ENCODE data around the gene AHCYL2. TPM values are rescaled to one million over a fixed set of nuclear protein-coding genes. Genes with fewer than 3 reads are reported as not detected.

AHCYL2 gene
- total RNA-seq, 1 experiment from 2014 or later = 25.6 TPM

DNA sequence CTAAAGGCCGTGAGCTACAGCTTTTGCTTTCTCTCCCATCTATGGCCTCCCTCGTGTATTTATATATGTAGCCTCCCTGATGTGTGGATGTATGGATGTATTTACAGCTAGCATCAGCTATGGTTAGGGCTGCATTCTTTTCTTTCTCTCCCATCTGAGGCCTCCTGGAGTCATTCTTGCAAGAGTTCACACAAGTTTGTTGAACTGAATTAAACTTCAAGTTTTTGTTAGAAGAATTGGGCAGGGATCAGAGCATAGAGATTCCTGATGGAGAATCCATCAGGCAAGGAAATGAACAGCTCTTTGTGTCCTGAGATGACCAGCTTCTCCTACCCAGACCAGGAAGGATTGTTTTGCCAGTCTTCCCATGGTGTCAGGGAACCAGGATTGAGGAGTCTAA is 60.3 kb downstream of the AHCYL2 start:
- Mint-ChIP-seq H3K9me3 (no peaks in the 10 kb centered on the region), H3K27ac (peak overlapping the region; percentile 78; the same call in 1 of the 2 replicates), H3K4me1 (peaks cover 26% of the 10 kb centered on the region), H3K36me3 (peaks cover 8% of the 10 kb centered on the region), H3K27me3 (ENCODE audit: low read depth) (no peaks in the 10 kb centered on the region), H3K4me3 (no peak overlapping the region)
- ChIA-PET POLR2A (no interaction called here), CTCF (interaction anchor here (1.3 to 2.6 kb wide), 4 partner anchors 13 to 544 kb away, joined by 3 to 13 read pairs (median 6); no protein-coding TSS in a partner anchor)
- TF ChIP-seq NR2C2 (CRISPR knock-in tag; IDR thresholded peaks at IDR 0.05) (no peak), PRRX2 (CRISPR knock-in tag; IDR thresholded peaks at IDR 0.05) (no peak), JUN (CRISPR knock-in tag; IDR thresholded peaks at IDR 0.05) (no peak)
- ATAC-seq = no peak
- no peak for DNase-seq (ENCODE audit: low spot score)

DNA sequence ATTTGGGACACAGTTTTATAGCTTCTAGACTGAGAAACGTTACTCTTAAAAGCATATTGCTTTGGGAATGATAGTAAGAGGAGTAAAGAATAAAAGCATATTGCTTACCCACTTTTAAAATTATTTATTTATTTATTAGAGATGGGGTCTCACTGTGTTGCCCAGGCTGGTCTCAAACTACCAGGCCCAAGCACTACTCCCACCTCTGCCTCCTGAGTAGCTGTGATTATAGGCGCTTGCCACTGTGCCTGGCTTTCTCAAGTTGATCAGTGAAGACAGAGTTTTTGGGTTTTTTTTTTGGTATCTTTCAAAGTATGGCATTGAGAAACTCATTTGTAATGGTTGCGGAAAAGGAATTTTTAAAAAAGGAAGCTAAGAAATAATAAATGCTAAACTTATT is 68.0 kb downstream of the AHCYL2 start:
- H3K4me3 Mint-ChIP-seq = no peak overlapping the region
- no peak overlapping the region for H3K27ac Mint-ChIP-seq
- no peaks in the 10 kb centered on the region for H3K27me3 Mint-ChIP-seq (ENCODE audit: low read depth)
- H3K36me3 Mint-ChIP-seq = peaks cover 5% of the 10 kb centered on the region
- DNase-seq (ENCODE audit: low spot score) (no peak), ATAC-seq (no peak)
- ChIA-PET POLR2A (no interaction called here), CTCF (no interaction called here)
- no peaks in the 10 kb centered on the region for H3K4me1 Mint-ChIP-seq
- no peak for TF ChIP-seq TP53 (CRISPR knock-in tag; IDR thresholded peaks at IDR 0.05)
- no peak for TF ChIP-seq NFATC4 (CRISPR knock-in tag; IDR thresholded peaks at IDR 0.05)
- 0 out of 2 replicates have a peak, but pooled peaks have one; percentile 22 for TF ChIP-seq ZNF121 (CRISPR knock-in tag; IDR thresholded peaks at IDR 0.05)
- no peaks in the 10 kb centered on the region for H3K9me3 Mint-ChIP-seq

DNA sequence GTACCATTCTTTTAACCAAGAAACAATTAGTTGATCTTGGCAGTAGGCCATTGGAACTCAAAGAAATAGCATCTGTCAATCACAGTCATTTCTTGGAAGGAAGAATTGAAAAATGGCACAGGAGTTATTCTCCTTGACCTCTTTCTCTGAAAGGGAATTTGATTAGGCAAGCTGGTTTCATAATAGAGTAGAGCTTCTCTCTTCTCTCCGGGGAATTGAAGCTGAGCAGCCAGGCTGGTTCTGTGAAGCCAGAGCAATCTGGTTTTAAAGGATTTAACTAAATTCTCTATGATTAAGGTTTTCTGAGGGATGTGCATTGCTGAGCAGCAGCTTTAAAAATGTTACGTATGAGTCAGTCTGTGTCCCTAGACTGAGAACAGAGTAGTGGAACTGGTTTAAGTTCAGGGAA is 70.2 kb downstream of the AHCYL2 start:
- H3K27ac Mint-ChIP-seq = no peak overlapping the region
- DNase-seq (ENCODE audit: low spot score) (no peak), ATAC-seq (no peak)
- no peaks in the 10 kb centered on the region for H3K27me3 Mint-ChIP-seq (ENCODE audit: low read depth)
- CTCF ChIA-PET = interaction anchor here (4.5 kb wide), 1 partner anchor 77 kb away, joined by 42 read pairs; no protein-coding TSS in a partner anchor
- POLR2A ChIA-PET = no interaction called here
- no peak overlapping the region for H3K4me3 Mint-ChIP-seq
- peaks cover under 1% of the 10 kb centered on the region; the same call in 1 of the 2 replicates for H3K36me3 Mint-ChIP-seq
- H3K9me3 Mint-ChIP-seq = no peaks in the 10 kb centered on the region
- TF ChIP-seq PRRX2 (CRISPR knock-in tag; IDR thresholded peaks at IDR 0.05) (no peak), FOXK1 (CRISPR knock-in tag; IDR thresholded peaks at IDR 0.05) (no peak), CBFB (CRISPR knock-in tag; IDR thresholded peaks at IDR 0.05; ENCODE audit: low read depth) (no peak), TEAD1 (CRISPR knock-in tag; IDR thresholded peaks at IDR 0.05) (no peak), ATF1 (CRISPR knock-in tag; IDR thresholded peaks at IDR 0.05) (no peak), SOX15 (CRISPR knock-in tag; IDR thresholded peaks at IDR 0.05) (no peak), TP53 (CRISPR knock-in tag; IDR thresholded peaks at IDR 0.05) (no peak)
- TF ChIP-seq, protein P1, sequence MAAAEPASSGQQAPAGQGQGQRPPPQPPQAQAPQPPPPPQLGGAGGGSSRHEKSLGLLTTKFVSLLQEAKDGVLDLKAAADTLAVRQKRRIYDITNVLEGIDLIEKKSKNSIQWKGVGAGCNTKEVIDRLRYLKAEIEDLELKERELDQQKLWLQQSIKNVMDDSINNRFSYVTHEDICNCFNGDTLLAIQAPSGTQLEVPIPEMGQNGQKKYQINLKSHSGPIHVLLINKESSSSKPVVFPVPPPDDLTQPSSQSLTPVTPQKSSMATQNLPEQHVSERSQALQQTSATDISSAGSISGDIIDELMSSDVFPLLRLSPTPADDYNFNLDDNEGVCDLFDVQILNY (CRISPR knock-in tag; IDR thresholded peaks at IDR 0.05) = no peak
- TF ChIP-seq, protein P2, sequence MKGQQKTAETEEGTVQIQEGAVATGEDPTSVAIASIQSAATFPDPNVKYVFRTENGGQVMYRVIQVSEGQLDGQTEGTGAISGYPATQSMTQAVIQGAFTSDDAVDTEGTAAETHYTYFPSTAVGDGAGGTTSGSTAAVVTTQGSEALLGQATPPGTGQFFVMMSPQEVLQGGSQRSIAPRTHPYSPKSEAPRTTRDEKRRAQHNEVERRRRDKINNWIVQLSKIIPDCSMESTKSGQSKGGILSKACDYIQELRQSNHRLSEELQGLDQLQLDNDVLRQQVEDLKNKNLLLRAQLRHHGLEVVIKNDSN (CRISPR knock-in tag; IDR thresholded peaks at IDR 0.05) = no peak
- TF ChIP-seq, protein P3, sequence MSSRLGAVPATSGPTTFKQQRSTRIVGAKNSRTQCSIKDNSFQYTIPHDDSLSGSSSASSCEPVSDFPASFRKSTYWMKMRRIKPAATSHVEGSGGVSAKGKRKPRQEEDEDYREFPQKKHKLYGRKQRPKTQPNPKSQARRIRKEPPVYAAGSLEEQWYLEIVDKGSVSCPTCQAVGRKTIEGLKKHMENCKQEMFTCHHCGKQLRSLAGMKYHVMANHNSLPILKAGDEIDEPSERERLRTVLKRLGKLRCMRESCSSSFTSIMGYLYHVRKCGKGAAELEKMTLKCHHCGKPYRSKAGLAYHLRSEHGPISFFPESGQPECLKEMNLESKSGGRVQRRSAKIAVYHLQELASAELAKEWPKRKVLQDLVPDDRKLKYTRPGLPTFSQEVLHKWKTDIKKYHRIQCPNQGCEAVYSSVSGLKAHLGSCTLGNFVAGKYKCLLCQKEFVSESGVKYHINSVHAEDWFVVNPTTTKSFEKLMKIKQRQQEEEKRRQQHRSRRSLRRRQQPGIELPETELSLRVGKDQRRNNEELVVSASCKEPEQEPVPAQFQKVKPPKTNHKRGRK (CRISPR knock-in tag; IDR thresholded peaks at IDR 0.05; ENCODE audit: borderline replicate concordance) = no peak
- TF ChIP-seq, protein P4, sequence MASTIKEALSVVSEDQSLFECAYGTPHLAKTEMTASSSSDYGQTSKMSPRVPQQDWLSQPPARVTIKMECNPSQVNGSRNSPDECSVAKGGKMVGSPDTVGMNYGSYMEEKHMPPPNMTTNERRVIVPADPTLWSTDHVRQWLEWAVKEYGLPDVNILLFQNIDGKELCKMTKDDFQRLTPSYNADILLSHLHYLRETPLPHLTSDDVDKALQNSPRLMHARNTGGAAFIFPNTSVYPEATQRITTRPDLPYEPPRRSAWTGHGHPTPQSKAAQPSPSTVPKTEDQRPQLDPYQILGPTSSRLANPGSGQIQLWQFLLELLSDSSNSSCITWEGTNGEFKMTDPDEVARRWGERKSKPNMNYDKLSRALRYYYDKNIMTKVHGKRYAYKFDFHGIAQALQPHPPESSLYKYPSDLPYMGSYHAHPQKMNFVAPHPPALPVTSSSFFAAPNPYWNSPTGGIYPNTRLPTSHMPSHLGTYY (CRISPR knock-in tag; IDR thresholded peaks at IDR 0.05) = no peak
- TF ChIP-seq, protein P5, sequence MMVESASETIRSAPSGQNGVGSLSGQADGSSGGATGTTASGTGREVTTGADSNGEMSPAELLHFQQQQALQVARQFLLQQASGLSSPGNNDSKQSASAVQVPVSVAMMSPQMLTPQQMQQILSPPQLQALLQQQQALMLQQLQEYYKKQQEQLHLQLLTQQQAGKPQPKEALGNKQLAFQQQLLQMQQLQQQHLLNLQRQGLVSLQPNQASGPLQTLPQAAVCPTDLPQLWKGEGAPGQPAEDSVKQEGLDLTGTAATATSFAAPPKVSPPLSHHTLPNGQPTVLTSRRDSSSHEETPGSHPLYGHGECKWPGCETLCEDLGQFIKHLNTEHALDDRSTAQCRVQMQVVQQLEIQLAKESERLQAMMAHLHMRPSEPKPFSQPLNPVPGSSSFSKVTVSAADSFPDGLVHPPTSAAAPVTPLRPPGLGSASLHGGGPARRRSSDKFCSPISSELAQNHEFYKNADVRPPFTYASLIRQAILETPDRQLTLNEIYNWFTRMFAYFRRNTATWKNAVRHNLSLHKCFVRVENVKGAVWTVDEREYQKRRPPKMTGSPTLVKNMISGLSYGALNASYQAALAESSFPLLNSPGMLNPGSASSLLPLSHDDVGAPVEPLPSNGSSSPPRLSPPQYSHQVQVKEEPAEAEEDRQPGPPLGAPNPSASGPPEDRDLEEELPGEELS (CRISPR knock-in tag; IDR thresholded peaks at IDR 0.05) = no peak
- H3K4me1 Mint-ChIP-seq = no peaks in the 10 kb centered on the region
